C4-2B (cell line): ENCODE results near the gene PDZD2.

Experiments
- H3K27ac ChIP-seq: fragments of 450-650 bp; 2 replicates; pipeline ENCODE4 v1.5.1; 2017
- ZFX ChIP-seq: fragments of 450-650 bp; IDR thresholded peaks from 2 replicates; pipeline ENCODE4 v1.6.1; 2017
- TF ChIP-seq, protein P1 (sequence below): fragments of 450-650 bp; conservative IDR thresholded peaks from 2 replicates; pipeline ENCODE4 v1.5.1; 2017; ENCODE audit warnings: mild to moderate bottlenecking

Gene PDZD2

DNA sequence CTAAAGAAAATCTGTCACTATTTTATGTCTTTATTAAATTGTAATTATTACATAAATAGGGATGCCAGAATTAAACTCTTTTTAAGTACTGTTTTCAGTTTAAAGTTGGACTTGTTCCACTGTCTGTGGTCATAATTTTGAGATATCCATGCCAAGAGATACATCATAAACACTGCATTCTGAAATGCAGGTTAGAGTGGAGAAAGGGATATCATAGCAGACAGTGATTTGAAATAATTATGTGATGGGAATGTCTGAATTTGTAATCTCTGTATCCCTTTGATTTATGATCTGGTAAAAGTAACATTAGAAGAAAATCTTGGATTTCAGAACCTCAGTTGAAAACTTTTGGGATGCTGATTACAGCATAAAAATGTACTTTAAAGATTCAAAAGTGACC is 313.1 kb downstream of the PDZD2 start:
- TF ChIP-seq ZFX: no peak
- TF ChIP-seq, protein P1, sequence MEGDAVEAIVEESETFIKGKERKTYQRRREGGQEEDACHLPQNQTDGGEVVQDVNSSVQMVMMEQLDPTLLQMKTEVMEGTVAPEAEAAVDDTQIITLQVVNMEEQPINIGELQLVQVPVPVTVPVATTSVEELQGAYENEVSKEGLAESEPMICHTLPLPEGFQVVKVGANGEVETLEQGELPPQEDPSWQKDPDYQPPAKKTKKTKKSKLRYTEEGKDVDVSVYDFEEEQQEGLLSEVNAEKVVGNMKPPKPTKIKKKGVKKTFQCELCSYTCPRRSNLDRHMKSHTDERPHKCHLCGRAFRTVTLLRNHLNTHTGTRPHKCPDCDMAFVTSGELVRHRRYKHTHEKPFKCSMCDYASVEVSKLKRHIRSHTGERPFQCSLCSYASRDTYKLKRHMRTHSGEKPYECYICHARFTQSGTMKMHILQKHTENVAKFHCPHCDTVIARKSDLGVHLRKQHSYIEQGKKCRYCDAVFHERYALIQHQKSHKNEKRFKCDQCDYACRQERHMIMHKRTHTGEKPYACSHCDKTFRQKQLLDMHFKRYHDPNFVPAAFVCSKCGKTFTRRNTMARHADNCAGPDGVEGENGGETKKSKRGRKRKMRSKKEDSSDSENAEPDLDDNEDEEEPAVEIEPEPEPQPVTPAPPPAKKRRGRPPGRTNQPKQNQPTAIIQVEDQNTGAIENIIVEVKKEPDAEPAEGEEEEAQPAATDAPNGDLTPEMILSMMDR: no peak
- H3K27ac ChIP-seq: no peak overlapping the region

DNA sequence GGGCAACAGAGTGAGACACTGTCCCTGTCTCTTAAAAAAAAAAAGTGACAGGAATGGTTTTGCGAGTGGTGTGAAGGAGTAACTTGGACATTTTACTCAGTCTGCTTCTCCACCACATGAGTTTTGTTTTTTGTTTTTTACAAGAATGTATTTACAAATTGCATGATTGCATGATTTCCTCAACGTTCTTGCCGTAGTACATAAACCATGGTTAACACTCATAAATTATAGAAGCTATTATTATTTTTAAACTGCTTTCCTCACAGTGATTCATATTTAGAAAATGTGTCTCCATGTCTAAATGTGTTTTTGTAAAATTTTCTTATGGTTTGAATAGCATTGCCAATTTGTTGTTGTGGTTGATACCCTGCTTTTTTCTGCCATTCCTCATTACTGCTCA is 315.2 kb downstream of the PDZD2 start:
- H3K27ac ChIP-seq: no peak overlapping the region
- TF ChIP-seq, protein P1: no peak
- no peak for TF ChIP-seq ZFX

DNA sequence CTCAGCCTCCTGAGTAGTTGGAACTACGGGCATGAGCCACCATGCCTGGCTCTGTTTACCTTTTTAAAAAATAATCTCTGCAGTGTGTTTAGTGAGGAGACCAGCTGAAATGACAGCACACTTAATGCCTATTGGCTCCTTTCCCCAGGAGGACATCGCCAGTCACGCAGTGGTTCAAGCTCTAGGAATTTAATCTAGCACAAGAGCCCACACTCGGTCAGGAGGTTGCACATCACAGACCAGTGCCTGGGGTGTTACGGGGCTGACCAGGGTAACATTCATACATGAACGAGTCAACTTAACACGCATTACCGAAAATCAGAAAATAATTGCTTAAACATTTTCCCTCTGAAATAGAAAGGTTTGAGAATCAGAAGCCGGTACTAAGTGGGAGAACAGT is 318.2 kb downstream of the PDZD2 start:
- no peak for TF ChIP-seq ZFX
- TF ChIP-seq, protein P1: no peak
- no peak overlapping the region for H3K27ac ChIP-seq

DNA sequence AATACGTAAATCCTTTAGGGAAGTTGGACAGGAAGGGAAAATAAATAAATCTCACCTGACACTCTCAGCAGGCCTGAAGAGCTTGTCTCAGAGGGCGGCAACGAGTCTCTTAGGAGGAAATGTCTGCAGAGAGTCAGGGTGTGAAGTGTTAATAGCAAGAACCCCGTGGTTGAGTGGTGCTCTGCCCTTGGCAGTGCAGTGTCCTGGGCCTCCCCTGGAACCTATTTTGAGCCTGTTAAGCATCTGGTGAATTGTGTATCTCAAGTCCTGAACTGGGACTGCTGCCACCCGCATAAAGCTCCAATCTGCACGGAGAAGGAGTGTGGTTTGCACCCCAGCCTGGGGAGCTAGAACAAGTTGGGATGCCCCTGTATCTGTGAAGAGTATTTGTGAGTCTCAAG is 323.4 kb downstream of the PDZD2 start:
- TF ChIP-seq, protein P1: no peak
- no peak for TF ChIP-seq ZFX
- H3K27ac ChIP-seq: no peak overlapping the region

DNA sequence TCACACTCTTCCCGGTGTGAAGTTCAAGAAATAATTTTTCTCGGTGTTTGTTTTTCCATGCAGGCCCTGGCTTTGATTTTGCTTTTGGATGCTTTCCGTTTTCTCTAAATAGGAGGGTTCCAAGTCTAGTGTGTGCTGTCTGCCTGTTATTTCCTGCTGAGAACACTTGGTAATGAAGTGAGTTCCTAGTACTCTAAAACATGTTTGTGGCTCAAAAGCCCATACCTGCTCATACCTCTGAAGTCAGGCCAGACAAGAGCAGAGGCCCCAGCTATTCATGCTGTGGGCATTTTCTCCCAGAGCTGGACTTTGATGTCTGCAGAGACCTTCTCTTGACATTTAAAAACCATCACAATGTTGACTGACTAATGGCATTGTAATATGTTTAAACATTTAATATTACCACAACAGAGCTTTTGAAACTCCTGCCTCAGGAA is 324.0 kb downstream of the PDZD2 start:
- no peak for TF ChIP-seq ZFX
- TF ChIP-seq, protein P1: no peak
- no peak overlapping the region for H3K27ac ChIP-seq

DNA sequence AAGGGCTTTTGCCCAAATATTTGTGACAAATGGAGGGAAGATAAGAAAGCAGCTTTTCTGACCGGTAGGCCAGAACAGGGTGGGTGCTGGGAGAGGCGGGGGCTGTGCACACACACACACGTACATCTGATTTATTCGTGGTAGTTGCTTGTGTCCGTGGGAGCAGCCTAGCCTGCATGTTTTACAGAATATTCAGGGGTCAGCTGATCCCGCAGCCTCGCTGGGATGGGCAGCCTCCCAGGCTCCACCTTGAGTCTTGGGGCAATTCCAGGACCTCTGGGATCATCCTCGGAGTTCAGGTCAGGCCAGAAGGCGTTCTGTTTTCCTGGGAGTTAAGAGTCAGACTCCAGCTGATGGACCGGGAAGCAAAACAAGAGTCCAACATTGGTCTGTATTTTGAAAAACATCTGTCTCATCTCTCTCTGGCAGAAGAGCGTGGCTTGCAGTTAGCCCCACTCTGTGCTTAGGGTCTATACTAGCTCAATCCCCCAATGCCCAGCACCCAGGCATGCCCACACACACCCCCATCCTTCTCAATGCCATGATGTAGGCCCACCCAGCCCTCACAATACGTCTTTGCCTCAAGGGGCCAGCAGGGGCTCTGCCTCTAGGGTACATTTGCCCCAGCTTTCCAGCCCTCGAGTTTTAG is 324.6 kb downstream of the PDZD2 start:
- no peak overlapping the region for H3K27ac ChIP-seq
- TF ChIP-seq, protein P1: no peak
- TF ChIP-seq ZFX: no peak

DNA sequence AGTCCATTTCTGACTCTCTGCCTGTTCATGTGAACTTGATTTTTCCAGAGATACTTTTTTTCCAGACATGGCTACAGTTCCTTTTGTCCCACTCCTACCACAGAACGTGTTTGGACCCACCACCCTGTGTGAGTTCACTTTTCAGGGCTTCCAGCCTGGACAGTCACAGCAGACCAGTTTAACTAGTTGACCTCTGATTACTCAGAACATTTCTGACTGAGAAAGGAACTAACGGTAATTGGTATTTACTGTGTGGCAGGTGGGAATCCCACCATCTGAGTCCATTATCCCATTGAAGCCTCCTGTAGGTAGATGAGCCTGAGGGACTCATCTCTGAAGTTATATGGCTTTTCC is 325.1 kb downstream of the PDZD2 start:
- TF ChIP-seq, protein P1: no peak
- TF ChIP-seq ZFX: no peak
- no peak overlapping the region for H3K27ac ChIP-seq
